ENCODE data around the gene FMOD.

GRCh38 chr1:203353486-203353885, 2.6 kb upstream of the FMOD start:
- TF ChIP-seq CTCF (conservative IDR thresholded peaks at IDR 0.05; ENCODE audit: low read length) (no peak), EZH2phosphoT487 (IDR thresholded peaks at IDR 0.05; ENCODE audit: borderline replicate concordance) (no peak)

Measured in Loucy (cell line).